OCI-LY3 (cell line): Measurements from ENCODE around the gene DIS3.

Experiments
- CTCF ChIP-seq: fragments of 200-600, 300-600 bp; sonication (generic); IDR thresholded peaks from 2 replicates; pipeline ENCODE4 v1.5.1; 2014; ENCODE audit warnings: antibody characterized with exemption, low read length, low read depth
- EZH2phosphoT487 ChIP-seq: fragments of 200-600 bp; shearing (Covaris generic); IDR thresholded peaks from 2 replicates; pipeline ENCODE4 v1.6.1; 2018; ENCODE audit warnings: antibody characterized with exemption, mixed run types, low read depth

GRCh38 chr13:72745260-72745659 is 36.4 kb downstream of the DIS3 start:
- TF ChIP-seq CTCF: no peak
- no peak for TF ChIP-seq EZH2phosphoT487
